Measurements from ENCODE around the gene FBXO5. TPM values are rescaled to one million over a fixed set of nuclear protein-coding genes. Genes with fewer than 3 reads are reported as not detected.

FBXO5 gene
- polyA plus RNA-seq, 1 of the 3 experiments (the other 2 are of a cell fraction), result 12.5 TPM

DNA sequence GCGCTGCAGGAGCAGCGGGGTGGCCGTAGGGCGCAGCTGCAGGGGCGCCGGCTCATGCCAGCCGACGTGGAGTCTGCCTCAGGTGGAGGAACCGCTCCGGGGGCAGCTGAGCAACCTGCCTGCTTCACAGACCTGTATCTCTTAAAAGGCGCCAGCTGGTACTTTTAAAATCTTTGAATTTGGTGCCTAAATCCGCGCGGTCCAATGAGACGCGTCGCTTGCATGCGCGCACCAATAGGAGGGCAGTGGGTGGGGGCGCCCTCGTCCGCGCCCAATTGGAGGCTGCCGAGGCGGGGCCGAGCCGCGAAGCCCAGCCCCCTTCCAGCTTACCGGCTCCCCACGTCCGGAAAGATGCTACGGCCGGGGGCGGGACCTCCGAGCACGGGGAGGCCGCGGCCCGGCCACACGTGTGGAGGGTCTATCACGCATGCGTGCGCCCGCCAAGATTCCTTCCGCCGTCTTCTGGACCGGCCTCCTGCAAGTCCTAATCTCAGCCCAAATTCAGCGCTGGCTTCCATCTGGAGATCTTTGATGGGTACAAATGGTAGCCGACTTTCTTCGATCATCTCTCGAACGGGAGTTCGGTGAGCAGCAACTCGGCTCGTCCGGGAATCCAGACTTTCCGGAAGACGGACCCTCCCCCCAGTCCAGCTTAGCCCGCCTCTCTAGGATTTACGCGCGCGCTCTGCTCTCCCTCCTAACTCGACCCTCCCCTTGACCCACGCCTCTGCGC is at the start of gene FBXO5 (continued):
- no peak for TF ChIP-seq SMC3 (IDR thresholded peaks at IDR 0.05; ENCODE audit: low read depth, low read length)
- TF ChIP-seq, protein P1, sequence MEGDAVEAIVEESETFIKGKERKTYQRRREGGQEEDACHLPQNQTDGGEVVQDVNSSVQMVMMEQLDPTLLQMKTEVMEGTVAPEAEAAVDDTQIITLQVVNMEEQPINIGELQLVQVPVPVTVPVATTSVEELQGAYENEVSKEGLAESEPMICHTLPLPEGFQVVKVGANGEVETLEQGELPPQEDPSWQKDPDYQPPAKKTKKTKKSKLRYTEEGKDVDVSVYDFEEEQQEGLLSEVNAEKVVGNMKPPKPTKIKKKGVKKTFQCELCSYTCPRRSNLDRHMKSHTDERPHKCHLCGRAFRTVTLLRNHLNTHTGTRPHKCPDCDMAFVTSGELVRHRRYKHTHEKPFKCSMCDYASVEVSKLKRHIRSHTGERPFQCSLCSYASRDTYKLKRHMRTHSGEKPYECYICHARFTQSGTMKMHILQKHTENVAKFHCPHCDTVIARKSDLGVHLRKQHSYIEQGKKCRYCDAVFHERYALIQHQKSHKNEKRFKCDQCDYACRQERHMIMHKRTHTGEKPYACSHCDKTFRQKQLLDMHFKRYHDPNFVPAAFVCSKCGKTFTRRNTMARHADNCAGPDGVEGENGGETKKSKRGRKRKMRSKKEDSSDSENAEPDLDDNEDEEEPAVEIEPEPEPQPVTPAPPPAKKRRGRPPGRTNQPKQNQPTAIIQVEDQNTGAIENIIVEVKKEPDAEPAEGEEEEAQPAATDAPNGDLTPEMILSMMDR (IDR thresholded peaks at IDR 0.05), result no peak
- TF ChIP-seq RFX5 (IDR thresholded peaks at IDR 0.05; ENCODE audit: low read length), result peak; percentile 65; the same call in 1 of the 2 replicates
- peak; percentile 95 for TF ChIP-seq TAF1 (IDR thresholded peaks at IDR 0.05; ENCODE audit: borderline replicate concordance, low read depth, low read length)
- no peak for TF ChIP-seq RXRA (IDR thresholded peaks at IDR 0.05; ENCODE audit: borderline replicate concordance, low read depth)
- no peak for TF ChIP-seq JUND (IDR thresholded peaks at IDR 0.05)
- TF ChIP-seq, protein P2, sequence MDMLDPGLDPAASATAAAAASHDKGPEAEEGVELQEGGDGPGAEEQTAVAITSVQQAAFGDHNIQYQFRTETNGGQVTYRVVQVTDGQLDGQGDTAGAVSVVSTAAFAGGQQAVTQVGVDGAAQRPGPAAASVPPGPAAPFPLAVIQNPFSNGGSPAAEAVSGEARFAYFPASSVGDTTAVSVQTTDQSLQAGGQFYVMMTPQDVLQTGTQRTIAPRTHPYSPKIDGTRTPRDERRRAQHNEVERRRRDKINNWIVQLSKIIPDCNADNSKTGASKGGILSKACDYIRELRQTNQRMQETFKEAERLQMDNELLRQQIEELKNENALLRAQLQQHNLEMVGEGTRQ (IDR thresholded peaks at IDR 0.05; ENCODE audit: borderline replicate concordance, low read depth, low read length), result no peak
- 0 out of 4 replicates have a peak, but pooled peaks of 1 of the 2 experiments have one; percentile 10 for TF ChIP-seq EP300 (IDR thresholded peaks at IDR 0.05; ENCODE audit: borderline replicate concordance in 1 of 2, low read depth in 1 of 2, low read length in 1 of 2)
- no peak for TF ChIP-seq TEAD4 (IDR thresholded peaks at IDR 0.05; ENCODE audit: borderline replicate concordance, insufficient read depth)

DNA sequence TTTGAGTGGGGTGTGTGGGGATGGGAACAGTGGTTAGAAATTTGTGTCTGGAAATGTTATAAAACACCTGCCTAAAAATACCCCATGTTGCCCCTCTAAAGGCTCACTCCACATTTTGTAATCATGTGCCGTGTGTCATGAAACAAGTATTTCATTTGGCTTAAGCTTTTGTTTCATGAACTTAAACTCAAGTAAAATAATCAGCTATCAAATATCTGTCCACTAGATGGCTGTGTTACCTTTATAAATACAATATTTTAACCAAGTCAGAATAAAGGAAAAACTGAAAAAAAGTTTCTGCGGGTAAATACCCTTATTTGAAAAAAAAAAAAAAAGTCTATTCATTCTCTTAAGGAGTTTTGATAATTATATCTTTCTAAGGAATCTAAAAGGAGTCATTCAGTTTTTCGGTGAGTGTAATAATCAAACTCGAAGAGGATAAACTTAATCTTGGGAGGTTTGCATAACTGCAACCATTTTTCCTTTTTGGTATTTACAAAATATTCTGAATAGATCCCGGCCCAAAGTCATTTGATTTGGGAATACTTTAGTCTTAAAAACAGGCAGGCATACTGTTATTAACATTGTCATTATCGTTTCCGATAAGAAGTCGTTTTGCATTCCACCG is 49.5 kb upstream of the FBXO5 start:
- H3K27ac ChIP-seq (ENCODE audit: low read depth in 2 of 2, low read length in 1 of 2), result no peak overlapping the region
- no peaks in the 10 kb centered on the region for H3K9me3 ChIP-seq
- no peak overlapping the region for H3K4me3 ChIP-seq (ENCODE audit: low read depth in 2 of 2, low read length in 1 of 2)
- H2AFZ ChIP-seq (ENCODE audit: low read depth), result no peak overlapping the region
- no peaks in the 10 kb centered on the region for H3K27me3 ChIP-seq (ENCODE audit: insufficient read depth)
- H3K36me3 ChIP-seq (replicated peaks in 1 of 2; ENCODE audit: control insufficient read depth in 1 of 2, insufficient read depth in 2 of 2, low read length in 1 of 2), result no peaks in the 10 kb centered on the region
- no peaks in the 10 kb centered on the region for H3K9me2 ChIP-seq
- no peaks in the 10 kb centered on the region for H3K79me2 ChIP-seq (ENCODE audit: insufficient read depth)
- peak; percentile 14 for DNase-seq
- POLR2A ChIA-PET, result no interaction called here
- CTCF ChIA-PET, result interaction anchor here (0.5 to 1.7 kb wide), 19 partner anchors 8 to 1243 kb away, joined by 3 to 7 read pairs (median 3); no protein-coding TSS in a partner anchor
- 72% methylated on average over 9 of the region's 9 CpGs for WGBS (ENCODE audit: low lambda C conversion rate)
- H3K9ac ChIP-seq, result no peak overlapping the region
- H3K4me2 ChIP-seq, result no peak overlapping the region
- peaks cover 9% of the 10 kb centered on the region for H3F3A ChIP-seq (replicated peaks; ENCODE audit: insufficient read depth)
- H4K20me1 ChIP-seq (ENCODE audit: insufficient read depth), result no peaks in the 10 kb centered on the region
- no peaks in the 10 kb centered on the region; a peak in 1 of 4 replicates for H3K4me1 ChIP-seq (ENCODE audit: control insufficient read depth in 1 of 2, insufficient read depth in 2 of 2, low read depth in 1 of 2, low read length in 1 of 2)
- TF ChIP-seq RXRA (IDR thresholded peaks at IDR 0.05; ENCODE audit: borderline replicate concordance, low read depth) (no peak), NFIC (IDR thresholded peaks at IDR 0.05; ENCODE audit: borderline replicate concordance) (no peak), FOSL2 (IDR thresholded peaks at IDR 0.05; ENCODE audit: borderline replicate concordance, low read depth) (no peak), YY1 (IDR thresholded peaks at IDR 0.05; ENCODE audit: low read depth) (no peak), EP300 (IDR thresholded peaks at IDR 0.05; ENCODE audit: borderline replicate concordance in 1 of 2, low read depth in 1 of 2, low read length in 1 of 2) (no peak), TEAD4 (IDR thresholded peaks at IDR 0.05; ENCODE audit: borderline replicate concordance, insufficient read depth) (no peak), TAF1 (IDR thresholded peaks at IDR 0.05; ENCODE audit: borderline replicate concordance, low read depth, low read length) (no peak), FOXJ3 (CRISPR knock-in tag; IDR thresholded peaks at IDR 0.05) (no peak), ELF1 (IDR thresholded peaks at IDR 0.05) (no peak), EZH2phosphoT487 (IDR thresholded peaks at IDR 0.05; ENCODE audit: borderline replicate concordance, low read depth) (no peak), SMC3 (IDR thresholded peaks at IDR 0.05; ENCODE audit: low read depth, low read length) (peak; percentile 32; the same call in 1 of the 2 replicates), POLR2AphosphoS5 (IDR thresholded peaks at IDR 0.05; ENCODE audit: low read depth, low read length) (no peak), NRF1 (IDR thresholded peaks at IDR 0.05; ENCODE audit: low read depth, low read length) (no peak), SIN3A (IDR thresholded peaks at IDR 0.05; ENCODE audit: borderline replicate concordance, low read depth, low read length) (no peak)
- TF ChIP-seq, protein P1 (IDR thresholded peaks at IDR 0.05), result peak; percentile 70
- TF ChIP-seq, protein P2 (IDR thresholded peaks at IDR 0.05; ENCODE audit: borderline replicate concordance, low read depth, low read length), result no peak
- TF ChIP-seq, protein P3, sequence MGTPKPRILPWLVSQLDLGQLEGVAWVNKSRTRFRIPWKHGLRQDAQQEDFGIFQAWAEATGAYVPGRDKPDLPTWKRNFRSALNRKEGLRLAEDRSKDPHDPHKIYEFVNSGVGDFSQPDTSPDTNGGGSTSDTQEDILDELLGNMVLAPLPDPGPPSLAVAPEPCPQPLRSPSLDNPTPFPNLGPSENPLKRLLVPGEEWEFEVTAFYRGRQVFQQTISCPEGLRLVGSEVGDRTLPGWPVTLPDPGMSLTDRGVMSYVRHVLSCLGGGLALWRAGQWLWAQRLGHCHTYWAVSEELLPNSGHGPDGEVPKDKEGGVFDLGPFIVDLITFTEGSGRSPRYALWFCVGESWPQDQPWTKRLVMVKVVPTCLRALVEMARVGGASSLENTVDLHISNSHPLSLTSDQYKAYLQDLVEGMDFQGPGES (IDR thresholded peaks at IDR 0.05; ENCODE audit: low read depth, low read length), result no peak
